Endothelial cell of hepatic sinusoid (primary cell): ENCODE measurements around the gene NME2.
"Not testable (repeated sequence)": the region's sequence is repeated elsewhere in the genome, so short reads cannot be mapped to it uniquely, and the experiment has no call there.

Experiments used
- in situ Hi-C: cut with HindIII; loops from 2 replicates; pipeline ENCODE4 v1.10.0; 2017; ENCODE audit warnings: low sequenced_read_pairs

NME2 gene

DNA sequence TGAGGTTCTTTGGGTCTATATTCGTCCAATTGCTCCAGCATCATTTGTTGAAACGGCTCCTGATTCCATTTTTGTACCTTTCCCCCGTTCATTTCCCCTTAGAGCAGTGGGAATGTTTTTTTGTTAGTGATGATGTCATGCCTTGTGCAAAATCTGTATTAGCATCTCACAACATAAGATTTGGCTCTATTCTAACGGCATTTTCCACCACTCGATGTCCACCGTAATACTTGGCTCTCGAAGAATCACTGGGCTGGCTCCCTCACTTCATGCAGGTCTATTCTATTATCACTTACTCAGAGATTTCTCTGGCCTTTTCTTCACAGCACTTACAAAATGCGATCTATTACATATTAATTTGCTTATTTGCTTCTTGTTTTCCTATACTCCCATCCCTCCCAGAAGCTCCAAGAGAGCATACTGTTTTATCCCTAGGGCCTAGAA is 13.4 kb upstream of the NME2 start:
- in situ Hi-C loops: no loop called here

DNA sequence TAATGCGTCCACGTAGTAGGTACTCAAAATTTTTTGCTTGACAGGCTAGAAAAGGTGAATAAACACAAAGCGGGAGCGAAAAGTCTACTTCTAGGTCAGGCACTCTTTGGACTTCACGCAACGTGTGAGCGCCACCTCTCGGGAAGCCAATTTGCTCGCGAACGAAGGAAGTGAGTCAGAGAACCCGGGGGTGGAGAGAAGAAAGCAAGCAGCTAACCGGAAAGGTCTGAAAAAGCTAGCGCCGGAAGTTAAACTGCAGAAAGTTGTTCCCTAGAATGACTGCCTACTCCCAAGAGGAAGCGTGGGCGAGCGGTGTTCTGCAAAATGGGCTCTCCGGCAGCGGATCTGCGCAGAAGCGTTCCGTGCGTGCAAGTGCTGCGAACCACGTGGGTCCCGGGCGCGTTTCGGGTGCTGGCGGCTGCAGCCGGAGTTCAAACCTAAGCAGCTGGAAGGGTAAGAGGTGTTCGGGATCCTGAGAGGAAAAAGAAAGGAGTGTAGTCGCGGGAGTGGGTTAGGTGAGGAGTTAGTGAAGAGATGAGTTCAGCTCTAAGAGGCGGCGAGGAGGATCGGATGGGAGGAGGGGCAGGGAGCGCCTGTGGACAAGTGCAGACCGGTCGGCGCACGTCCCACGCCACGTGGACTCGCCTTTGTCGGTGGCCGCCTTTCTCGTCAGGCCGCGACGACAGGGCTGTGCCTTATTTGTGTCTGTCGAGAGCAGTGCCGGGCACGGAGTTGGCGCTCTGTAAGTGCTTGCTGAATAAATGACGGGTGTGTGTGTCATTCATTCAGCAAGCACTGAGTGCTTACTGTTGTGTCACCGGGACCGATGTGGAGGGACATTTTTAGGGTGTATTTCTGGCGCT is 12.8 kb upstream of the NME2 start, which contains the start of gene NME1:
NME1 (plus strand) TSS at position 350 of the 863 bp plus-strand sequence. CDS start 2,096 bp downstream, outside the sequence.
- in situ Hi-C loops: no loop called here

- in situ Hi-C loops: no loop called here
Measured at GRCh38 chr17:51154176-51154575, 12.0 kb upstream of the NME2 start.

- in situ Hi-C loops: no loop called here
Measured at GRCh38 chr17:51155416-51155815, 10.8 kb upstream of the NME2 start.

DNA sequence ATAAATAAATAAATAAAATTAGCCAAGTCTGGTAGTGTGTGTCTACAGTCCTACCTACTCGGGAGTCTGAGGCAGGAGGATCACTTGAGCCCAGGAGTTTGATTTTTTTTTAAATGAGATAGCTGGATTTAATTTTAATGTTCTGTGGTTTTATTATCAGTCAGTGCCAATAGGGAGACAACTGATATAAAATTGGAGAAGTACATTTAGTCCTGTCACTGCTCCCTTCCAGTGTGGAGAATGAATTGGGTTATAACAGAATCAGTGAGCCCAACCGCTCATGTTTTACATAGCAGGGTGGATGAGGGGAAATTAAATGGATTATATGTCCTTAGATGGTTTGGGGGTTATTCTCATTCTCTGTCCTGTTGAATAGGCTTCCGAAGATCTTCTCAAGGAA is 6.6 kb upstream of the NME2 start:
- in situ Hi-C loops: no loop called here

- in situ Hi-C loops: no loop called here
Measured at GRCh38 chr17:51161541-51161940, 4.7 kb upstream of the NME2 start.

GRCh38 chr17:51164911-51165679 is 1.1 kb upstream of the NME2 start:
- in situ Hi-C loops: no loop called here

DNA sequence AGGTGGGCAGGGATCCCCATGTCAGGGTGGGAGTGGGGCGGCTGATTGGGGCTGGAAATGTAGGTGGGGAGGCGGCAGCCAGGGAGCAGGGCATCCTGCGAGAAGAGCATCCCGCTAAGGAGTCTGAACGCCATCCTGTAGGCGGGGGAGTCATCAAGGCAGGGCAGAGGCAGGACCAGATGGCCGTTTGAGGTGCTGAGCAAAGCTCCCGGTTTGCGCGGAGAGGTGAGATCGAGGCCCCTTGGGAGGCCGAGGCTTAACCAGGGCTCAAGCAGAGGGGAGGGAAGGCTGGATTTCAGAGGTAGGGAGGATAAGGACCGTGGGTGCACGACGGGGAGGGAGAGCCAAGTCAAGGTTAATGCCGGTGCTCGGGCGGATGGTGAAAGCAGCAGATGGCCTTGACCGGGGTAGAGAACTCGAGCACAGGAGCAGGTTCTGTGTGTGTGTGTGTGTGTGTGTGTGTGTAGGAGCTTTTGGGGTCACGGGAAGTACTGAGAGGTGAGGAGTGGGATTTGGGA is 472 bp upstream of the NME2 start:
- in situ Hi-C loops: no loop called here

DNA sequence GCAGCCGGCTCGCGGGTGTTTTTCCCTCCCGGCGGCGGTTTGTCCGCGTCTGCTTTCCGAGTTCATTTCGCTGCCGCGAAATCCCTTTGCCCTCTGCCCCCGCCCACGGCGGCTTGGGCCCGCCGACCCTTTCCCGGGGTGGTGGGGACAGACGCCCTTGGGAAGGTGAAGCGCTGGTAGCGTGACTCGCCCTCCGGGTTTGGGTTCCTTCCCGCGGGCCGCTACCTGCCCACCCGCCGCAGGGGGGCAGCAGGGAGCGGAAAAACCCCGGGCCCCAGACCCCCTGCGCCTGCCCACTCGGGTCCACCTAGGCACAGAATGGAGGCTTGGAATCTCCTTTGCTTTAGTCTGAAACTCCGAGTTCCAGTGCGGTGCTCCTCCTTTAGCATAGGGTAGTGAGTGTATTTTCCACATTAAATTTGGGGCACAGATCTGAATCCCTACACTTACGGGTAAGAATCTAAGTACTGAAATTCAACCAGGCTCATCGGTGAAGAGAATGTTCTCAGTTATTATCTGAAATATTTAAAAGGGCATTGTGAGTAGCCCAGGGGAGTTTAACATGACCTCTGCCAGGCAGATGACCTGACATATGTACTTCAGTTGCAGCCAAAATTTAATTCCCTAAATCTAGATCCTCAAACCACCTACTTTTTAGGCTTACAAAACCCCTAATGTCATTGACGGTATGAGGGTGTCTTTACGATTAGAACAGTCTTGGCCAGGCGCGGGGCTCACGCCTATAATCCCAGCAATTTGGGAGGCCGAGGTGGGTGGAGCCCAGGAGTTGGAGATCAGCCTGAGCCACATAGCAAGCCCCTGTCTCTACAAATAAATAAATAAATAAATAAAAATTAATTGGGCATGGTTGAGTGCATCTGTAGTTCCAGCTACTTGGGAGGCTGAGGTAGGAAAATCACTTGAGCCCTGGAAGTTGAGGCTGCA is 1.0 kb downstream of the NME2 start:
- in situ Hi-C loops: no loop called here

GRCh38 chr17:51169340-51169739 is 3.1 kb downstream of the NME2 start:
- in situ Hi-C loops: no loop called here

GRCh38 chr17:51170736-51171135 is 4.5 kb downstream of the NME2 start:
- in situ Hi-C loops: no loop called here

- in situ Hi-C loops: not testable (repeated sequence)
Measured at GRCh38 chr17:51172030-51172429, 5.8 kb downstream of the NME2 start.

DNA sequence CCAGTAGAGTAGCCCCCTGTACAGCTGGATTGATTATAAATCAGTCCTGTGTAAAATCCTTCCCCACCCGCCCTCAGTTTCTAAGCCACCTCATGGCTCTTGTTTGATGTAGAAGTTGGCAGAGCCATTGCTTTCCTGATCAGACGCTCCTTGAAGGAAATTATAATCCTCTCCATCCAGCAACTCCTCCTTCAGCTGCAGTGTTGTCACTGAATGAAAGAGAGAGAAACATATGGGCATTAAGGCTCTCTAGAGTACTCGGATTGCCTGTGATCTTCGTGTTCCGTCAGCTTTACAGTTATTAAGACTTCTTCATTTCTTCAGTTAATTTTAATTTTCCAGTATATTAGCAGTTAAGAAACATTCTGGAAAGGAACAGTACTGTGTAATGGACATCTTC is 14.3 kb downstream of the NME2 start:
- in situ Hi-C loops: loop anchor here (25.0 kb wide), 1 partner anchor 143 kb away; no protein-coding TSS in a partner anchor

GRCh38 chr17:51184124-51184523 is 17.9 kb downstream of the NME2 start:
- in situ Hi-C loops: loop anchor here (25.0 kb wide), 1 partner anchor 147 kb away; no protein-coding TSS in a partner anchor

- in situ Hi-C loops: loop anchor here (25.0 kb wide), 1 partner anchor 149 kb away; no protein-coding TSS in a partner anchor
Measured at GRCh38 chr17:51185763-51186332, 19.6 kb downstream of the NME2 start.

GRCh38 chr17:51188271-51188833 is 22.1 kb downstream of the NME2 start:
- in situ Hi-C loops: loop anchor here (25.0 kb wide), 1 partner anchor 151 kb away; no protein-coding TSS in a partner anchor

GRCh38 chr17:51189162-51189561 is 23.0 kb downstream of the NME2 start:
- in situ Hi-C loops: loop anchor here (25.0 kb wide), 1 partner anchor 152 kb away; no protein-coding TSS in a partner anchor

DNA sequence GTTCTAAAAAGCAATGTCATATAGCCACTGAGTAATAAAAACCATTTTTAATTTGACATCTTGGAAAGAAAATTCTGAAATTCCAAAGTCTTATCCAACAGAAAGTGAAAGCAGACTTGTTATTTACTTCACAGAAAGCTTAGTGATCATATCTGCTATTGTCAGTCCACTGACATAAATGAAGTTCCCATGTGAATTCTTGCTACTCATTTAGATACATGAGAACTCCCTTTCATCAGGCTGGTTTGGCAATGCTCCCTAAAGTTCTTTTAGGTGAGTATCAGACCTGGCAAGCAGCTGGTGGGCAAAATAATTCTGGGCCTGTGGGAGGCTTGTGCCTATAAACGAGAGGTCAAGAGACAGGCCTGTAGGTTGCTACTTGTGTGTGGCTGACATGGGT is 23.4 kb downstream of the NME2 start:
- in situ Hi-C loops: loop anchor here (25.0 kb wide), 1 partner anchor 152 kb away; no protein-coding TSS in a partner anchor

DNA sequence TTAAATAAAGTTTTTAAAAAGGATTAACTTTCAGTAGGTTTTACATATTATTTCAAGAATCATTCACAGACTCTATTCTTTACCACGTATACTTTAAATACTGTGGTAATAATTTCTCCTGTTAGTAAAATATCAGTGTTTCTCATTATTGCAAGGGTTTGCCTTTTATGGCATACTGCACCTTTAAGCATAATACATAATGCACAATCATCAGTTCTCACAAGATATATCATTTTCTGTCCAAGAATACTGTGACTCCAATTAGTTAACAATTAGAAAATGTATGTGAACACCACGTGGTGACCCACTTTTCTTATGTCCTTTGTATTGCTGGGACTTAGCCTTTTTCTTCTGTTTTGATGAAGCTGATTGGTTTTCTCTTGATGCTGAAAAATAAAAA is 25.7 kb downstream of the NME2 start:
- in situ Hi-C loops: loop anchor here (25.0 kb wide), 1 partner anchor 155 kb away; no protein-coding TSS in a partner anchor
